ENCODE results near the gene ACSS3. TPM values are rescaled to one million over a fixed set of nuclear protein-coding genes. Genes with fewer than 3 reads are reported as not detected.

Gene ACSS3
- total and polyA plus RNA-seq, 2 donors (not counting 1 experiment from before 2014, with no cell fraction given) = not detected

DNA sequence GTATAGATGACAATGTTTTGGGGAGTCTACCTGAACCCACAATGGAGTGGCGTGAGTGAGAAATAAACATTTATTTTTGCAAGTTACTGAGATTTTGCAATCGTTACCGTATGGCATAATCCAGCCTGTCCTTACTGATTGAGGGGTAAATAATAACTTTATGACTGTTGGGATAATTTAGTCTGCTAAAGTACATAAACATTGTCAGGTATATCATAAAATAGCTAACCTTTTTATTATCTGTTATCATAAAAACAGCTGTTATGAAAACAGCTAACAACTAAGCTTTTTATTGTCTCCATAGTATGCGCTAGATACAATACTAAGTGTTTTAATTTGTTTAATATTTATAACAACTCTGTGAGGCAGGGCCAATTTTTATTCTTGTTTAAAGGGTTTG is 10.3 kb downstream of the ACSS3 start:
- POLR2A ChIA-PET = no interaction called here
- H3K36me3 ChIP-seq (replicated peaks in 1 of 2; ENCODE audit: control extremely low read depth in 1 of 2, control insufficient read depth in 1 of 2, extremely low read depth in 1 of 2, insufficient read depth in 2 of 2, low read length in 1 of 2) = no peaks in the 10 kb centered on the region
- no peaks in the 10 kb centered on the region for H3K4me1 Mint-ChIP-seq
- H3K27ac ChIP-seq (ENCODE audit: low read length in 2 of 2) = no peak overlapping the region
- DNase-seq = no peak
- H3K79me2 ChIP-seq (ENCODE audit: control insufficient read depth, insufficient read depth, low read length) = no peaks in the 10 kb centered on the region
- no peaks in the 10 kb centered on the region for H3K9me3 ChIP-seq (ENCODE audit: control extremely low read depth in 1 of 3, control insufficient read depth in 2 of 3, insufficient read depth in 1 of 3, low read length in 2 of 3)
- H3K27me3 Mint-ChIP-seq = no peaks in the 10 kb centered on the region
- intact Hi-C loops (cut with micrococcal nuclease) = no loop called here
- H3K4me3 ChIP-seq (ENCODE audit: control extremely low read depth in 1 of 5, extremely low read depth in 1 of 5, insufficient read depth in 1 of 5, low read depth in 2 of 5, low read length in 4 of 5) = no peak overlapping the region
- no peak for ATAC-seq (ENCODE audit: low read depth)
- no peak overlapping the region for H3K4me3 Mint-ChIP-seq
- no peak overlapping the region for H2AFZ ChIP-seq (ENCODE audit: insufficient read depth, low read depth, low read length, poor library complexity, severe bottlenecking)
- H3K4me2 ChIP-seq (replicated peaks; ENCODE audit: low read depth, low read length, poor library complexity, severe bottlenecking) = no peak overlapping the region
- WGBS (ENCODE audit: insufficient coverage) = 100% methylated on average over 1 of the region's 4 CpGs
- no peaks in the 10 kb centered on the region for H4K20me1 ChIP-seq (ENCODE audit: control insufficient read depth, insufficient read depth, low read length, poor library complexity, severe bottlenecking)
- TF ChIP-seq EZH2 (IDR thresholded peaks at IDR 0.05; ENCODE audit: borderline replicate concordance, insufficient read depth, low read depth, low read length, poor library complexity, severe bottlenecking) (no peak), CTCF (IDR thresholded peaks at IDR 0.05) (no peak)
- H3K27ac Mint-ChIP-seq = no peak overlapping the region
- CTCF ChIA-PET = no interaction called here
- no peaks in the 10 kb centered on the region for H3K4me1 ChIP-seq (ENCODE audit: control insufficient read depth in 2 of 2, insufficient read depth in 2 of 2, low read length in 2 of 2)
- H3K27me3 ChIP-seq (replicated peaks in 1 of 4; ENCODE audit: control extremely low read depth in 1 of 4, control insufficient read depth in 3 of 4, insufficient read depth in 4 of 4, low read length in 3 of 4) = no peaks in the 10 kb centered on the region
- H3K9ac ChIP-seq (ENCODE audit: low read length) = no peak overlapping the region
- H3K9me3 Mint-ChIP-seq (ENCODE audit: insufficient read depth) = no peaks in the 10 kb centered on the region

DNA sequence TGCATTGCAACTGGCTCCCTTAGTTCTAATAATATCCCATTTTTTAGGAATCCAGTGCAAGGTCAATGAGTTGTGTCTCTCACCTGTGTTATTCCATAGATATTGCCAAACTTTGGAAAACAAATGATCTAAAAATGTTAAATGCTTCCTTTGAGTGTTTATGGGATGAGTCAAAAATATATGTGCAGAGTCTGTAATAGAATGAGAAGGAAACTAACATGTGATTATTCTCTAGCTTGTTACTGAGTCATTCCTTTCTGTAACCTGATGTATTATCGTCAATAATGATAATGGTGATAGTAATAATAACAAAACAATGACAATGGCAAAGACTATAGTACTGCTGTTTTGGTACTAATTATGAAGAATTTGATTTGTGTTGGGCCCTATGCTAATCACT is 11.5 kb downstream of the ACSS3 start:
- Mint-ChIP-seq H3K9me3 (ENCODE audit: insufficient read depth) (no peaks in the 10 kb centered on the region), H3K27me3 (no peaks in the 10 kb centered on the region), H3K4me3 (no peak overlapping the region), H3K27ac (no peak overlapping the region), H3K4me1 (no peaks in the 10 kb centered on the region)
- TF ChIP-seq EZH2 (IDR thresholded peaks at IDR 0.05; ENCODE audit: borderline replicate concordance, insufficient read depth, low read depth, low read length, poor library complexity, severe bottlenecking) (no peak), CTCF (IDR thresholded peaks at IDR 0.05) (no peak)
- no peak overlapping the region for H3K4me2 ChIP-seq (replicated peaks; ENCODE audit: low read depth, low read length, poor library complexity, severe bottlenecking)
- H3K27ac ChIP-seq (ENCODE audit: low read length in 2 of 2) = no peak overlapping the region
- no peaks in the 10 kb centered on the region for H3K4me1 ChIP-seq (ENCODE audit: control insufficient read depth in 2 of 2, insufficient read depth in 2 of 2, low read length in 2 of 2)
- CTCF ChIA-PET = no interaction called here
- H4K20me1 ChIP-seq (ENCODE audit: control insufficient read depth, insufficient read depth, low read length, poor library complexity, severe bottlenecking) = no peaks in the 10 kb centered on the region
- H3K9ac ChIP-seq (ENCODE audit: low read length) = no peak overlapping the region
- POLR2A ChIA-PET = no interaction called here
- H3K79me2 ChIP-seq (ENCODE audit: control insufficient read depth, insufficient read depth, low read length) = no peaks in the 10 kb centered on the region
- no peak overlapping the region for H3K4me3 ChIP-seq (ENCODE audit: control extremely low read depth in 1 of 5, extremely low read depth in 1 of 5, insufficient read depth in 1 of 5, low read depth in 2 of 5, low read length in 4 of 5)
- H3K27me3 ChIP-seq (replicated peaks in 1 of 4; ENCODE audit: control extremely low read depth in 1 of 4, control insufficient read depth in 3 of 4, insufficient read depth in 4 of 4, low read length in 3 of 4) = no peaks in the 10 kb centered on the region
- DNase-seq (no peak), ATAC-seq (ENCODE audit: low read depth) (no peak)
- intact Hi-C loops (cut with micrococcal nuclease) = no loop called here
- H2AFZ ChIP-seq (ENCODE audit: insufficient read depth, low read depth, low read length, poor library complexity, severe bottlenecking) = no peak overlapping the region
- no peaks in the 10 kb centered on the region for H3K9me3 ChIP-seq (ENCODE audit: control extremely low read depth in 1 of 3, control insufficient read depth in 2 of 3, insufficient read depth in 1 of 3, low read length in 2 of 3)
- no CpG with 5 or more reads among the region's 1 CpG for WGBS (ENCODE audit: insufficient coverage)
- H3K36me3 ChIP-seq (replicated peaks in 1 of 2; ENCODE audit: control extremely low read depth in 1 of 2, control insufficient read depth in 1 of 2, extremely low read depth in 1 of 2, insufficient read depth in 2 of 2, low read length in 1 of 2) = no peaks in the 10 kb centered on the region
